H54 (cell line): Measurements from ENCODE around the gene MCUR1.
A peak's percentile ranks its signal among the peaks of the same experiment; 100 is the strongest.
"Not testable (repeated sequence)": the region's sequence is repeated elsewhere in the genome, so short reads cannot be mapped to it uniquely, and the experiment has no call there.

Experiments
- DNase-seq: peaks from one replicate; pipeline ENCODE4 v3.0.0; 2011; ENCODE audit warnings: low spot score, mixed read lengths; ENCODE audit not compliant: insufficient read length
- FAIRE-seq: peaks from 3 replicates; lab custom pipeline; 2011; peaks lifted over from hg19 to GRCh38; lab: Jason Lieb, UNC
- POLR2A ChIP-seq: IDR thresholded peaks from 2 replicates; pipeline ENCODE4 v1.6.1; 2011; ENCODE audit warnings: low read depth, mild to moderate bottlenecking, low read length

The MCUR1 gene

DNA sequence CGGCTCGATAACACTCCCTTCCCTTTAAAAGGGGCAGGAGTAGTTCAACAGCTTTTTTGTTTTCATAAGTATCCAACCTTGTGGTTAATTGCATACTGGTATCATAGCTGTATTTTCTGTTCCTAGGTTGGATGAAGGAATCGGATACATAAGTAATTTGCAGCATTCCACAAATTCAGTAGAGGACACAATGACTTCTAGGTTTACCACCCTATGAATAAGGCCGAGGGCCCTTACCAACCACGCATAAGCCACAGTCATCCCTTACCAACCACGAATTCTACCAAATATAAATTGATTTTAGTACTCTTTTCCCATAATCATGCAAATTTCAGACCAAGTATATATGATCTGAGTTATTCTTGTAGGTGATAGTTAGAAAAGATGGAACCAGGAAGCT, 36.3 kb downstream of the MCUR1 start:
- FAIRE-seq (no peak), DNase-seq (no peak)
- TF ChIP-seq POLR2A = no peak

DNA sequence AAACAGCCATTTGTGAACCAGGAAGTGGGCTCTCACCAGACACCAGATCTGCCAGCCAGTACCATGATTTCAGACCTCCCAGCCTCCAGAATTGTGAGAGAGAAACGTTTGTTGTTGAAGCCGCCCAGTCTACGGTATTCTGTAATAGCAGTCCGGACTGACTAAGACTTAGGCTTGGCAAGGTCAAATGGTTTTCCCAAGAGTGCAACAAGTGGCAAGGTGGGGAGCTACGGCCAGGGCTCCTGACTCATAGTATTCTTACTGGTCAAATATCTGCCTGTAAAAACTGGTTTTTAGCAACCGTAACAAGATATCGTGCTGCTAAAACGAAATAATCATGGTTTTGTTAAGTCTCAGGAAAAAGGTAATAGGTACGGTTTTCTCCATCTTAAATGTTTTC, 37.8 kb downstream of the MCUR1 start:
- no peak for FAIRE-seq
- TF ChIP-seq POLR2A = no peak
- DNase-seq = no peak

DNA sequence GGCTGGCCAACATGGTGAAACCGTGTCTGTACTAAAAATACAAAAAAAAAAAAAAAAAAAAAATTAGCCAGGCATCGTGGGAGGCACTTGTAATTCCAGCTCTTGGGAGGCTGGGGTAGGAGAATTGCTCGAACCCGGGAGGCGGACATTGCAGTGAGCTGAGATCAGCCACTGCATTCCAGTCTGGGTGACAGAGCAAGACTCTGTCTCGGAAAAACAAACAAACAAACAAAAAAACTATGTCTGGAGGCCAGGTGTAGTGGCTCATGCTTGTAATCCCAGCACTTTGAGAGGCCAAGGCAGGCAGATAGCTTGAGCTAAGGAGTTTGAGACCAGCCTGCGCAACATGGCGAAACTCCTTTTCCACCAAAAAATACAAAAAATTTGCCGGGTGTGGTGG, 38.9 kb downstream of the MCUR1 start:
- not testable (repeated sequence) for FAIRE-seq

DNA sequence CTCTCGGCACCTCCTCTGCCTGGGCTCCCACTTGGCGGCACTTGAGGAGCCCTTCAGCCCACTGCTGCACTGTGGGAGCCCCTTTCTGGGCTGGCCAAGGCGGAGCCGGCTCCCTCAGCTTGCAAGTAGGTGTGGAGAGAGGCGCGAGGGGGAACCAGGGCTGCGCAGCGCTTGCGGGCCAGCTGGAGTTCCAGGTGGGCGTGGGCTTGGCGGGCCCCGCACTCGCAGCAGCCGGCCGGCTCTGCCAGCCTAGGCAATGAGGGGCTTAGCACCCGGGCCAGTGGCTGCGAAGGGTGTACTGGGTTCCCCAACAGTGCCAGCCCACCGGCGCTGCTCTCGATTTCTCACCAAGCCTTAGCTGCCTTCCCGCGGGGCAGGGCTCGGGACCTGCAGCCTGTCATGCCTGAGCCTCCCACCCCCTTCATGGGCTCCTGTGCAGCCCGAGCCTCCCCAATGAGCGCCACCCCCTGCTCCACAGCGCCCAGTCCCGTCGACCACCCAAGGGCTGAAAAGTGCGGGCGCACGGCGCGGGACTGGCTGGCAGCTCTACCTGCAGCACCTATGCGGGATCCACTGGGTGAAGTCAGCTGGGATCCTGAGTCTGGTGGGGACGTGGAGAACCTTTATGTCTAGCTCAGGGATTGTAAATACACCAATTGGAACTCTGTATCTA, 41.9 kb downstream of the MCUR1 start:
- DNase-seq, FAIRE-seq: not testable (repeated sequence)

More for the DNA sequence above, 38.9 kb downstream of the MCUR1 start:
- DNase-seq = not testable (repeated sequence)

GRCh38 chr6:13769655-13770053, 44.7 kb downstream of the MCUR1 start:
- no peak for FAIRE-seq
- no peak for TF ChIP-seq POLR2A
- no peak for DNase-seq

GRCh38 chr6:13769034-13769654, 45.2 kb downstream of the MCUR1 start:
- DNase-seq = no peak
- TF ChIP-seq POLR2A = no peak

DNA sequence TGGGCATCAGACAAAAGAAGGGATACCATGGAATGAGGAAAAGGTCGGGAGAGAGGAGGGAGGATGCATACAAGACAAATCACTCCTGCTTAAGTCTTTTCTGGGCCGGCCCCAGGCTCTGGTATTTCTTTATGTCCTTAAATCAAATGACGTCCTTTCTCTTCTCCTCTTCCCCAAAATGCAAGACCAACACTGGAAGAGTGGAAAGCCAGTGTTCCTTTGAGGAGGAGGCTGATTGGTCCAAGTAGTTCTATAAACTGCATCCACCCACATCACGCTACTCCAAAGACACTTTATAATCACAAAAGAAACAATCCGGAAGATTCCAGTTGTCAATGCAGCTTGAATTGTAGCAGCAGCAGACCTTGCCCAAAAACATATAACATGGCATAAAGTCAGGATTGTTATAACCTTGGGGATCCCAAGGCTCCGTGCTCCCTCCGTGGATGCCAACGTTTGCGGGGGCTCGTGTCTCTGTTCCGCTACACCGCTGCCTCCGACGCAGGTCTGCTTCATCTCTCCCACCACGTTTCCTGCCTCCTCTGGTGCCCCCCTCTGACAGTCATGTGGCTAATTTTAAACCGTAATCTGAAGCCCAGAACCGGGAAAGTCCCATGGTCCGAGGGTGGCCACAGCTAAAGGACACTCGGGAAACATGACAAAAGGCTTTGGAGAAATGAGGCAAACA, 47.1 kb downstream of the MCUR1 start:
- TF ChIP-seq POLR2A = no peak
- DNase-seq (no peak), FAIRE-seq (no peak)

More at GRCh38 chr6:13769034-13769654, 45.2 kb downstream of the MCUR1 start:
- FAIRE-seq = no peak

GRCh38 chr6:13766201-13766634, 48.1 kb downstream of the MCUR1 start:
- no peak for TF ChIP-seq POLR2A
- no peak for FAIRE-seq
- peak; percentile 54 for DNase-seq

- TF ChIP-seq POLR2A = no peak
- DNase-seq = no peak
- no peak for FAIRE-seq
These were observed 48.8 kb downstream of the MCUR1 start for GRCh38 chr6:13765570-13765969.

- FAIRE-seq = no peak
- TF ChIP-seq POLR2A = no peak
These were observed 49.4 kb downstream of the MCUR1 start for GRCh38 chr6:13764996-13765395.

DNA sequence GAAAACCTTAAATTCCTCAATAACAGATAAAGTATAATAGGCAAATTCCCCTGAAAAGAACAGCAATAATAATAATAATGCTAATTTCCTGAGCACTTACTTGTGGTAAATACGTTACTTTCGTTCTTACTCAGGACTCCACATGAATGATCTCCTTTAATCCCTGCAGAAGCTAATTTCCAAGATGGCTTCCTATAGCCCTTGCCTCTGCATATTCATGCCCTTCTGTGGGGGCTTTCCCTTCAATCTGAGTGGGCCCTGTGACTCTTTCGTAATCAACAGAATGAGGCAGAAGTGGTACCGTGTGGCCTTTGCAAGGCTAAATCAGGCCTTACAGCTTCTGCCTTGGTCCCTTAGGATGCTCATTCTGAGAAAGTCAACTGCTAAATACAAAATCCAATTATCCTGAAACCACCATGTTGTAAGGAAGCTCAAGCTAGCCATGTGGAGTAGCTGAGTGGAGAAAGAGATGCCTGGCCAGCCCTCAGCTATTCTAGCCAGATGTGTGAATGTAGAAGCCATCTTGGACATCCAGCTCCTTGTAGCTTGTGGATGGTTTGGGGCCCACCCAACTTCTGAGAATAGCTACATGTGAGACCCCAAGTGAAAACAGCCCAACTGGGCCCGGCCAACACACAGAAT, 50.5 kb downstream of the MCUR1 start:
- no peak for DNase-seq
- no peak for TF ChIP-seq POLR2A
- FAIRE-seq = no peak

More at GRCh38 chr6:13764996-13765395, 49.4 kb downstream of the MCUR1 start:
- DNase-seq = no peak

- FAIRE-seq (no peak), DNase-seq (no peak)
- no peak for TF ChIP-seq POLR2A
These were observed 51.5 kb downstream of the MCUR1 start for GRCh38 chr6:13762611-13763441.

GRCh38 chr6:13761361-13762036, 52.9 kb downstream of the MCUR1 start:
- no peak for DNase-seq
- TF ChIP-seq POLR2A = no peak
- FAIRE-seq = no peak
